MCF 10A (cell line): ENCODE measurements around the gene MMP2. TPM values are rescaled to one million over a fixed set of nuclear protein-coding genes. Genes with fewer than 3 reads are reported as not detected.
A peak's percentile ranks its signal among the peaks of the same experiment; 100 is the strongest.

ENCODE experiments used
- BruUV-seq: library from RNA; stranded (reverse); fragments of 400-500 nt; replicated peaks from 2 replicates; lab custom pipeline; 2021; lab: Mats Ljungman, UMichigan
- CTCF ChIA-PET: fragments of 300-600 bp; sonication (Branson Sonifier 250); formaldehyde crosslinking; extraction: SDS; loops from one replicate; lab custom pipeline; 2021; ENCODE audit warnings: antibody characterized with exemption, inconsistent platforms; lab: Yijun Ruan, JAX
- POLR2A ChIA-PET: fragments of 300-600, 350-650 bp; sonication (Branson Sonifier 250); formaldehyde crosslinking; extraction: SDS; loops from one replicate; lab custom pipeline; 2020; ENCODE audit warnings: antibody characterized with exemption, inconsistent platforms; lab: Yijun Ruan, JAX
- DNase-seq: peaks from one replicate; pipeline ENCODE4 v3.0.0-alpha.2; 2018; ENCODE audit not compliant: unreplicated experiment
- H3K27ac Mint-ChIP-seq: one replicate; pipeline ENCODE4 v1.8.0; 2022; ENCODE audit warnings: mild to moderate bottlenecking, low read depth, mixed read lengths; ENCODE audit not compliant: unreplicated experiment
- H3K27me3 Mint-ChIP-seq: one replicate; pipeline ENCODE4 v1.8.0; 2022; ENCODE audit warnings: mixed read lengths; ENCODE audit not compliant: insufficient read depth, unreplicated experiment
- H3K36me3 Mint-ChIP-seq: one replicate; pipeline ENCODE4 v1.8.0; 2022; ENCODE audit warnings: mild to moderate bottlenecking, moderate library complexity, mixed read lengths; ENCODE audit not compliant: insufficient read depth, unreplicated experiment
- H3K4me1 Mint-ChIP-seq: one replicate; pipeline ENCODE4 v1.8.0; 2022; ENCODE audit warnings: mixed read lengths; ENCODE audit not compliant: insufficient read depth, unreplicated experiment
- H3K4me3 Mint-ChIP-seq: one replicate; pipeline ENCODE4 v1.8.0; 2022; ENCODE audit warnings: mild to moderate bottlenecking, moderate library complexity, mixed read lengths; ENCODE audit not compliant: unreplicated experiment
- H3K9me3 Mint-ChIP-seq: one replicate; pipeline ENCODE4 v1.8.0; 2022; ENCODE audit warnings: mixed read lengths; ENCODE audit not compliant: unreplicated experiment
- intact Hi-C: fragments of 100-400 bp; cut with micrococcal nuclease; formaldehyde crosslinking; loops from 2 replicates; pipeline ENCODE4 v1.14.1; 2022
- total RNA-seq: library from RNA; stranded (reverse); gene quantifications from 2 replicates; pipeline ENCODE4 v1.2.3, GENCODE V29; 2022
- TF ChIP-seq, protein P1 (sequence below): fragments of 200-600 bp; IDR thresholded peaks from one replicate; pipeline ENCODE4 v1.8.0; 2022; ENCODE audit warnings: antibody characterized with exemption, mild to moderate bottlenecking; ENCODE audit not compliant: unreplicated experiment

The MMP2 gene
- total RNA-seq, 1 experiment from 2014 or later, result 3.7 TPM

DNA sequence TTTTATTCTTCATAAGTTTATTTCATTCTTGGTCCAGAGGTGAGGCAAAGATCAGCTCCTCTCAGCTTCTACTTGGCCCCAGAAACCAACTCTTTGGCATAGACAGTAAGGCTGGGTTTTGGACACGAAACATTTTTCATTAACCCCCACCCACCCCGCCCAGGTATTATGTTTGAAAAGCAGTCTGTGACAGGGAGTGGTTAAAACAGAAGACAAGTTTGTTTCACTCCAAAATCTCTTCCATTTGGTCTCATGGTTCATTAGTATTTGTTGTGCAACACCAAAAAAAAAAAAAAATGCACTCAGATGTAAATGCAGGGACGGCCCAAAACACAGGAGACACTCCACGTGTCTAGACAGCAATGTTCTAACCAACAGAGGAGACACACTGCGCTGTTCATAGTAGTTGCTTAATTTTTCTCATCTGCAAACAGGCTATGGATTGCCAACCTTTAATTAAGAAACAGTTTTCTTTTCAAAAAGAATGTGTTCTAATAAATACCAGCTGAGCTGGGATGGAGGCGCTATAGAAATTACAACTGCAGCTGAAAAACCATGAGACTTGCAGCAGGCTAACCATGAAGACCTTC lies 39.8 kb upstream of the MMP2 start:
- H3K27me3 Mint-ChIP-seq, result peaks cover 14% of the 10 kb centered on the region
- TF ChIP-seq, protein P1, sequence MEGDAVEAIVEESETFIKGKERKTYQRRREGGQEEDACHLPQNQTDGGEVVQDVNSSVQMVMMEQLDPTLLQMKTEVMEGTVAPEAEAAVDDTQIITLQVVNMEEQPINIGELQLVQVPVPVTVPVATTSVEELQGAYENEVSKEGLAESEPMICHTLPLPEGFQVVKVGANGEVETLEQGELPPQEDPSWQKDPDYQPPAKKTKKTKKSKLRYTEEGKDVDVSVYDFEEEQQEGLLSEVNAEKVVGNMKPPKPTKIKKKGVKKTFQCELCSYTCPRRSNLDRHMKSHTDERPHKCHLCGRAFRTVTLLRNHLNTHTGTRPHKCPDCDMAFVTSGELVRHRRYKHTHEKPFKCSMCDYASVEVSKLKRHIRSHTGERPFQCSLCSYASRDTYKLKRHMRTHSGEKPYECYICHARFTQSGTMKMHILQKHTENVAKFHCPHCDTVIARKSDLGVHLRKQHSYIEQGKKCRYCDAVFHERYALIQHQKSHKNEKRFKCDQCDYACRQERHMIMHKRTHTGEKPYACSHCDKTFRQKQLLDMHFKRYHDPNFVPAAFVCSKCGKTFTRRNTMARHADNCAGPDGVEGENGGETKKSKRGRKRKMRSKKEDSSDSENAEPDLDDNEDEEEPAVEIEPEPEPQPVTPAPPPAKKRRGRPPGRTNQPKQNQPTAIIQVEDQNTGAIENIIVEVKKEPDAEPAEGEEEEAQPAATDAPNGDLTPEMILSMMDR, result no peak

DNA sequence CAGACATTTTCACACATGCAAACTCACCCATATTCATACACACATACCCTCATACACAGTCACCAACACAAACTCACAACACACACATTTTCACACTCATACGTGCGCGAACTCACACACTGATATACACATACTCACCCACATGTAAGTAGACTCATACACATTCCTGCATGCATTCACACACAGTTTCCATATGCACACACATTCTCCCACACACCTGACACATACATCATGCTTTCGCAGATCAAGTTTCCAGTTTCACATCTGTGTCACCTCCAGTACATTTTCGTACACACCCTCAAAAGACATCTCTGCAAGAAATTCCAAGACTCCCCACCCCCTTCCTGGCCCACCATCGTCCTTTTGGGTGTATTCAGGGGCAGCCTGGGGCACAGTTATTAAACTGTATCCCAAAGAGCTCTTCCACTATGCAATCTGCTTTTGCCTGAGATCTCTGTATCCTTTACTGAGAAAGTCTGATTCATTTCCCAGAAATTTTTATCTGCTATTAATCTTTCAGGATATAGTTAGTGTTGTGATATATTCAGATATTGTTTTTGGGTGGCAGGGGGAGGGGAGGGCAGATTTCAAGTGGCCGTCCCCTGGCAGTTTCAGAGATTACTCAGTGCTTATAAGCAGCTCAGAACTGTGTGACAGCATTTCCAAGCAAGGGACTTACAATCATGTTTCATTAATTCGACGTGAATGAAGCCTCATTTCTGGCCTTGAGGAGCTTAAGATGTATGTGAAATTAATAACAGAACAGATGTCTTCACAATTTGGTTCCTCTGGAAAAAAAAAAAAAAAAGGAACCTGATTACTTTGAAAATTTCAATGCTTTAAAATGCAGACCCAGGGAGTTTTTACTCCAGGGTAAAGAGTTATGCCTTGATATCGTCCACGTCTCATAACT lies 35.3 kb upstream of the MMP2 start:
- Mint-ChIP-seq H3K4me3 (no peak overlapping the region), H3K4me1 (peaks cover 8% of the 10 kb centered on the region), H3K9me3 (no peaks in the 10 kb centered on the region), H3K27ac (no peak overlapping the region), H3K36me3 (no peaks in the 10 kb centered on the region), H3K27me3 (no peaks in the 10 kb centered on the region)
- BruUV-seq, result no TSS peak
- intact Hi-C loops, result no loop called here
- TF ChIP-seq, protein P1, result no peak
- ChIA-PET POLR2A (no interaction called here), CTCF (interaction anchor here (0.6 to 3.6 kb wide), 3 partner anchors 16 to 1669 kb away, joined by 4 to 23 read pairs (median 5); no protein-coding TSS in a partner anchor)
- DNase-seq, result no peak

More for the DNA sequence above, 39.8 kb upstream of the MMP2 start:
- DNase-seq, result peak; percentile 72
- H3K4me1 Mint-ChIP-seq, result peaks cover 29% of the 10 kb centered on the region
- POLR2A ChIA-PET, result interaction anchor here (0.6 to 2.1 kb wide), 16 partner anchors 8 to 1626 kb away, joined by 3 to 10 read pairs (median 3); partner anchors contain the start of gene IRX5
- H3K9me3 Mint-ChIP-seq, result no peaks in the 10 kb centered on the region
- no TSS peak for BruUV-seq
- no peaks in the 10 kb centered on the region for H3K36me3 Mint-ChIP-seq
- H3K27ac Mint-ChIP-seq, result no peak overlapping the region
- H3K4me3 Mint-ChIP-seq, result no peak overlapping the region
- intact Hi-C loops, result loop anchor here (10.0 kb wide), 1 partner anchor 144 kb away; no protein-coding TSS in a partner anchor
- CTCF ChIA-PET, result interaction anchor here (0.6 to 2.2 kb wide), 4 partner anchors 23 to 509 kb away, joined by 3 to 15 read pairs (median 4); no protein-coding TSS in a partner anchor

DNA sequence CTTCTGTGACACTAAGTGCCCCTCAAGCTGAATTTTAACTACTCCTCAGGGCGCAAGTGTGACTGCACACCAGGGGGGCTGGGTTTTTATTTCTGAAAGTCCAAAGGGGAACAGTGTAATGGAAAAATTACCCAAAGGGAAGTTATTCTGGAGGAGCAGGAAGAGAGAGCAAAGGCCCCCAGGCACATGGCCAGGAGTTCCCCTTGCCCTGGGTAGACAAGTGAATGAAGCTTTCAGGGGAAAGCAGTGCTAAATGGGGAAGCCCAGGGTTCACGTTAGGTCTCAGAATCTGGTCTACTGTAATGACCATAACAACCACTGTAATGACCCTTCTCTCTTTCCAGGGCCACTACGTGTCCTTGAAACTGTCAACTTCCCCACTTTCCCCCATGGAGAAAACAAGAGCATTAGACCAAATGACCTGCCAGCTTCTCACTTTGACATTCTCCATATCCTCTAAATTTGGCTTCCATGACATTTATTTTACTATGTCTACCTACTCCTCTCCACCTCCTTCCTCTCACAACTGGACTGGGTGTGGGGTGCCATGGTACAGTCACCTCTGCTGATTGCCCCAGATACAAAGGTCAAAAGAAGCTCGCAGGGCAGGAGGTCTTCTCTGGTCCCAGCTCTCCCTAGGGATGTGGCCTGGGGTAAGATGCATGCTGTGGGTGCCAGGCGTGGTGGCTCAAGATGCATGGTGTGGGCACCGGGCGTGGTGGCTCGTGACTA lies 34.1 kb upstream of the MMP2 start:
- intact Hi-C loops, result no loop called here
- CTCF ChIA-PET, result interaction anchor here (0.5 to 3.6 kb wide), 6 partner anchors 15 to 1874 kb away, joined by 3 to 23 read pairs (median 4); no protein-coding TSS in a partner anchor
- H3K27ac Mint-ChIP-seq, result no peak overlapping the region

More for the DNA sequence above, 34.1 kb upstream of the MMP2 start:
- no peaks in the 10 kb centered on the region for H3K4me1 Mint-ChIP-seq
- TF ChIP-seq, protein P1, result no peak
- BruUV-seq, result no TSS peak
- no peaks in the 10 kb centered on the region for H3K36me3 Mint-ChIP-seq
- POLR2A ChIA-PET, result no interaction called here
- H3K9me3 Mint-ChIP-seq, result no peaks in the 10 kb centered on the region
- no peak overlapping the region for H3K4me3 Mint-ChIP-seq
- H3K27me3 Mint-ChIP-seq, result no peaks in the 10 kb centered on the region
- DNase-seq, result no peak
